Stimulated activated CD4-positive, alpha-beta T cell treated with anti-CD3 and anti-CD28 coated beads, Interleukin-1b, Interleukin-23, amount 100 ng/mL, for 24 hours (primary cell): ENCODE data around the gene DSCAML1.

Experiments
- DNase-seq, 4 experiments: peaks; one replicate each; pipeline ENCODE4 v3.0.0-alpha.2; 2020; ENCODE audit warnings: low read depth in 4 of 4, low spot score in 1 of 4

The DSCAML1 gene

GRCh38 chr11:117702946-117703598, 93.9 kb downstream of the DSCAML1 start:
- DNase-seq, result no peak

GRCh38 chr11:117701781-117702180, 95.2 kb downstream of the DSCAML1 start:
- no peak for DNase-seq

GRCh38 chr11:117700551-117700950, 96.5 kb downstream of the DSCAML1 start:
- DNase-seq, result no peak

- no peak for DNase-seq
Measured at GRCh38 chr11:117697319-117697718, 99.7 kb downstream of the DSCAML1 start.

GRCh38 chr11:117696540-117696939, 100.5 kb downstream of the DSCAML1 start:
- no peak for DNase-seq

GRCh38 chr11:117693344-117693743, 103.7 kb downstream of the DSCAML1 start:
- no peak for DNase-seq

GRCh38 chr11:117691516-117691915, 105.5 kb downstream of the DSCAML1 start:
- no peak for DNase-seq

- DNase-seq, result no peak
Measured at GRCh38 chr11:117691218-117691514, 105.8 kb downstream of the DSCAML1 start.

GRCh38 chr11:117690484-117691217, 106.4 kb downstream of the DSCAML1 start:
- DNase-seq, result no peak

GRCh38 chr11:117688255-117688797, 108.7 kb downstream of the DSCAML1 start:
- no peak for DNase-seq

- no peak for DNase-seq
Measured at GRCh38 chr11:117687776-117688175, 109.2 kb downstream of the DSCAML1 start.

GRCh38 chr11:117686711-117687110, 110.3 kb downstream of the DSCAML1 start:
- DNase-seq, result no peak

GRCh38 chr11:117685566-117685965, 111.5 kb downstream of the DSCAML1 start:
- DNase-seq, result no peak

GRCh38 chr11:117684731-117685130, 112.3 kb downstream of the DSCAML1 start:
- DNase-seq, result no peak

GRCh38 chr11:117684111-117684510, 112.9 kb downstream of the DSCAML1 start:
- DNase-seq, result no peak

GRCh38 chr11:117681438-117681837, 115.6 kb downstream of the DSCAML1 start:
- DNase-seq, result no peak

GRCh38 chr11:117679461-117679860, 117.6 kb downstream of the DSCAML1 start:
- no peak for DNase-seq

GRCh38 chr11:117678658-117679406, 118.2 kb downstream of the DSCAML1 start:
- no peak for DNase-seq

- DNase-seq, result no peak
Measured at GRCh38 chr11:117677729-117678310, 119.2 kb downstream of the DSCAML1 start.

- no peak for DNase-seq
Measured at GRCh38 chr11:117676501-117676900, 120.5 kb downstream of the DSCAML1 start.

GRCh38 chr11:117673602-117674001, 123.4 kb downstream of the DSCAML1 start:
- no peak for DNase-seq

GRCh38 chr11:117671370-117671769, 125.6 kb downstream of the DSCAML1 start:
- DNase-seq, result no peak
